KG1 (cell line): Measurements from ENCODE around the gene TCEA2.
A peak's percentile ranks its signal among the peaks of the same experiment; 100 is the strongest.

ENCODE experiments used
- DNase-seq: peaks from one replicate; lab custom pipeline; 2025; lab: John Stamatoyannopoulos, UW

Gene TCEA2

GRCh38 chr20:64065062-64065973 is 2.3 kb downstream of the TCEA2 start:
- DNase-seq, result no peak

- DNase-seq, result no peak
These were observed 3.0 kb downstream of the TCEA2 start for GRCh38 chr20:64065974-64066343.

- DNase-seq, result no peak
These were observed 4.1 kb downstream of the TCEA2 start for GRCh38 chr20:64067005-64067632.

GRCh38 chr20:64067733-64068307 is 4.8 kb downstream of the TCEA2 start:
- DNase-seq, result no peak

GRCh38 chr20:64068386-64069208 is 5.6 kb downstream of the TCEA2 start:
- no peak for DNase-seq

GRCh38 chr20:64069209-64069613 is 6.2 kb downstream of the TCEA2 start:
- no peak for DNase-seq

- no peak for DNase-seq
These were observed 6.7 kb downstream of the TCEA2 start for GRCh38 chr20:64069614-64070243.

- no peak for DNase-seq
These were observed 7.4 kb downstream of the TCEA2 start for GRCh38 chr20:64070244-64070993.

- DNase-seq, result no peak
These were observed 8.6 kb downstream of the TCEA2 start for GRCh38 chr20:64071341-64072332.

GRCh38 chr20:64072498-64073063 is 9.6 kb downstream of the TCEA2 start:
- DNase-seq, result no peak

GRCh38 chr20:64073476-64074183 is 10.6 kb downstream of the TCEA2 start:
- DNase-seq, result no peak

- DNase-seq, result no peak
These were observed 11.3 kb downstream of the TCEA2 start for GRCh38 chr20:64074184-64074789.

- DNase-seq, result no peak
These were observed 12.0 kb downstream of the TCEA2 start for GRCh38 chr20:64074963-64075362.

- DNase-seq, result no peak
These were observed 12.6 kb downstream of the TCEA2 start for GRCh38 chr20:64075556-64075955.

- DNase-seq, result no peak
These were observed 13.3 kb downstream of the TCEA2 start for GRCh38 chr20:64076061-64076997.

- DNase-seq, result peak; percentile 78
These were observed 14.1 kb downstream of the TCEA2 start for GRCh38 chr20:64077094-64077493.

- no peak for DNase-seq
These were observed 14.5 kb downstream of the TCEA2 start for GRCh38 chr20:64077541-64077875.
